CD4-positive, alpha-beta T cell treated with Interferon alpha-2 for 1 hour (primary cell): Measurements from ENCODE around the gene CD151.

Source experiments
- DNase-seq, 2 donors: peaks; one replicate each; pipeline ENCODE4 v3.0.0-alpha.2; 2020 to 2022

Gene CD151

GRCh38 chr11:875769-876301 lies 43.1 kb downstream of the CD151 start:
- DNase-seq, result no peak

- no peak for DNase-seq
Observed at GRCh38 chr11:876545-876944, 43.8 kb downstream of the CD151 start.

DNA sequence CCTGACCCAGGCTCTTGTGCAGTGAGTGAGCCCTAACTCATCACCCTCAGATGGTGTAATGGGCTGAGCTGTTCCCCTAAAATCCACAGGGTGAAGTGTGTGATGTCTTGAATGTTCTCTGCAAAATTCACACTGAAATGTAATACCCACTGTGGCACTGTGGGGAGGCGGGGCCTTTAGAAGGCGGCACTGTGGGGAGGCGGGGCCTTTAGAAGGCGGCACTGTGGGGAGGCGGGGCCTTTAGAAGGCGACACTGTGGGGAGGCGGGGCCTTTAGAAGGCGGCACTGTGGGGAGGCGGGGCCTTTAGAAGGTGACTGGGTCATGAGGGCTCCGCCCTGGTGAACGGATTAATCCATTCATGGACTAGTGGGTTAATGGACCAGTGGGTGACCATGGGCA lies 44.8 kb downstream of the CD151 start:
- peak in 1 of 2 donors; percentile 13 for DNase-seq

DNA sequence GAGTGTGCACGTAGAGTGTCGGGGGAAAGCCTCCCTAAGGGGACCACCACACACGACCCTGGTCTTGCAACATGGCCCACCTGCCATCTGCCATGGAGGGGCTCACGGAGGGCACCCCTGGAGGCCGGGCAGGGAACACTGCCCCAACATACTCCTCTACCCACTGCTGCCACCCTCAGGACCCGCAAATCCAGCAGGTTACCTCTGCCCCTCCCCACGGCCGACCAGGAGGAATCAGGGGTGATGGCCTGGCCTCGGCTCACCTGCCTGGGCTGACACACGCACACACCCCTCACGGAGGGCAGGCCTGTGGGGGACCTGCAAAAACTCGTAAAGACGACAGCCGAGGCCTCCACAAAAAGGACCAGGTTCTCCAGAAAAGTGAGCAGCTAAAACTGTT lies 47.7 kb downstream of the CD151 start:
- no peak for DNase-seq

DNA sequence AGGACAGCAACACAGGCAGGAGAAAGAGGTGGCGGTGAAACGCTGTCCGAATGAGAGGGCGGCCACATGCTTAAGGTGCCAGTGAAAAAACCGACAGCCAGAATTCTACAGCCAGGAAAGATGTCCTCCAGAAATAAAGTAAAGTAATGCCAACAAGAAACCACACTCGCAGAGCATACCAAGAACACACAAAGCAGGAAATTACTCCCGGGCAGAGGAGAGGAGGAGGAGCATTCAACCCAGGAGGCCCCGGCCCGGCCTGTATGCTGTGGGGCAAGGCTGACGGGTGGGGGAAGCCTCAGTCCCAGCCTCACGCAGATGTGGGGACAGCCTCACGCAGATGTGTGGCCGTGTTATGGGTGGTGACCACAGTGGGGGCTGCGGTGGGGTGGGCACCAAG lies 49.8 kb downstream of the CD151 start:
- no peak for DNase-seq

- DNase-seq, result no peak
Observed at GRCh38 chr11:883527-883926, 50.8 kb downstream of the CD151 start.

DNA sequence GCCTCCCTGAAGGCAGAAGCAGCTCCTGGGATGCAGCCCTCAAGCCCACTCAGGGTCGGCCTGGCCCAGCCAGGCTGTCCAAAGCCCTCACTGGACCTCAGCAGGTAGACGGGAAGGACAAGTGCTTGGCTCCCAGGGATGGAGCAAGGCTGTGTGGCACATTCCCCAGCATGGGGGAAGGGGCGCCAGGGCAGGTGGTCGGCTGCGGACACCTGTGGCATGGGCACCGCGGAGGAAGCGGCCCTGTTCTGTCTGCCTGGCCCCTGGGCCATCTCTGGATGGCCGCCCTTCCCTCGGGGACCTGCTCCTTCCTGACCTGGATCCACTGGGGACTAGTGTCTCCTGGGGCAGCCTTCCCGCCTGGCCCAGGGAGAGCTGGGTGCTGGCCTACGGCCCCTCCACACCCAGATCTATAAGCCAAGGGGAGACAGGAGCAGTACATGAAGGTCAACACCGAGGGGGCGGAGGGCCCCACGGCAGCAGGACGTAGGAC lies 51.9 kb downstream of the CD151 start:
- DNase-seq, result no peak

DNA sequence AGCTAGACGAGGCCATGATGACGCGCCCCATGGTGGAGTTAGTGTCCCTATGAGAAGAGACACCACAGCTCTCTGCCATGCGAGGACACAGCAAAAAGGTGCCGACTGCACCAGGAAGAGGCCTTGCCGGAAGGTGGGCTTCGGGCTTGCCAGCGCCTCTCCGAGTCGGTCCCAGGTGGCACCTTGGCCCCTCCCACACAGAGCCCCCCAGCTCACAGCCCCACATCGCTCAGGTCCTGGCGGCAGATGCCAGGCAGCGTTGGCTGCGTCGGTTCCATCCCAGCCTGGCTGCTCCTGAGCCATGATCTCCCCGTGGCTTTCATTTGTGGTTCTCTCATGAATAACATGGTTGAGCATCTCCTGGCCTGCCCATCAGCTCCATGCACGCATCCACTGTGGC lies 53.8 kb downstream of the CD151 start:
- no peak for DNase-seq

- no peak for DNase-seq
Observed at GRCh38 chr11:887589-887988, 54.8 kb downstream of the CD151 start.
